IMR-90 (cell line): ENCODE measurements around the gene RTN4IP1. TPM values are rescaled to one million over a fixed set of nuclear protein-coding genes. Genes with fewer than 3 reads are reported as not detected.

ENCODE experiments used
- ATAC-seq: fragments of 200-7000 bp; cut with Tn5 transposase; 2 replicates; pipeline ENCODE4 v1.9.1; 2020; ENCODE audit warnings: low read depth, mild to moderate bottlenecking, moderate library complexity
- BruUV-seq: library from RNA; stranded (reverse); fragments of 400-500 nt; replicated peaks from 2 replicates; lab custom pipeline; 2021; lab: Mats Ljungman, UMichigan
- CTCF ChIA-PET: fragments of 300-600 bp; formaldehyde crosslinking; extraction: SDS; loops from one replicate; lab custom pipeline; 2021; ENCODE audit warnings: antibody characterized with exemption; lab: Yijun Ruan, JAX
- POLR2A ChIA-PET: fragments of 300-600 bp; sonication (Branson Sonifier 250); formaldehyde crosslinking; loops from one replicate; lab custom pipeline; 2022; ENCODE audit warnings: antibody characterized with exemption; ENCODE audit not compliant: unreplicated experiment; lab: Charles Lee
- DNase-seq: peaks from one replicate; pipeline ENCODE4 v3.0.0; 2013
- H2AFZ ChIP-seq: replicated peaks from 2 replicates; pipeline ENCODE3; 2013; ENCODE audit warnings: low read length, mild to moderate bottlenecking; ENCODE audit not compliant: poor library complexity
- H2AK5ac ChIP-seq: 2 replicates; pipeline ENCODE4 v1.6.1; 2013; ENCODE audit warnings: low read depth, low read length, inconsistent platforms
- H2AK9ac ChIP-seq: replicated peaks from 2 replicates; pipeline ENCODE3; 2013; ENCODE audit warnings: mild to moderate bottlenecking, low read depth, low read length, moderate library complexity; ENCODE audit not compliant: poor library complexity
- H2BK120ac ChIP-seq: 2 replicates; pipeline ENCODE4 v1.6.1; 2013; ENCODE audit warnings: low read depth, low read length, inconsistent platforms
- H2BK15ac ChIP-seq: 3 replicates; pipeline ENCODE4 v1.6.1; 2013; ENCODE audit warnings: low read depth, low read length, inconsistent platforms
- H2BK20ac ChIP-seq: 2 replicates; pipeline ENCODE4 v1.6.1; 2013; ENCODE audit warnings: low read depth, mild to moderate bottlenecking, inconsistent platforms, low read length, moderate library complexity
- H2BK5ac ChIP-seq: 2 replicates; pipeline ENCODE4 v1.6.1; 2013; ENCODE audit warnings: mild to moderate bottlenecking, low read depth, low read length, inconsistent platforms; ENCODE audit not compliant: poor library complexity, severe bottlenecking
- H3K14ac ChIP-seq: replicated peaks from 2 replicates; pipeline ENCODE4 v1.6.1; 2013; ENCODE audit warnings: low read depth, low read length, inconsistent platforms
- H3K18ac ChIP-seq: 2 replicates; pipeline ENCODE4 v1.6.1; 2013; ENCODE audit warnings: low read depth, low read length, control low read depth
- H3K23ac ChIP-seq: 2 replicates; pipeline ENCODE4 v1.6.1; 2013; ENCODE audit warnings: low read depth, low read length, inconsistent platforms
- H3K27ac ChIP-seq: 2 replicates; pipeline ENCODE4 v1.5.1; 2013; ENCODE audit warnings: mild to moderate bottlenecking, control low read depth, low read length; ENCODE audit not compliant: insufficient read depth
- H3K27me3 ChIP-seq: 2 replicates; pipeline ENCODE4 v1.6.1; 2013; ENCODE audit warnings: low read length; ENCODE audit not compliant: control insufficient read depth, insufficient read depth
- H3K36me3 ChIP-seq: 2 replicates; pipeline ENCODE4 v1.6.1; 2013; ENCODE audit warnings: low read length, mixed read lengths; ENCODE audit not compliant: control insufficient read depth, insufficient read depth
- H3K4ac ChIP-seq: 2 replicates; pipeline ENCODE4 v1.6.1; 2013; ENCODE audit warnings: low read depth, low read length, inconsistent platforms
- H3K4me1 ChIP-seq: 2 replicates; pipeline ENCODE4 v1.6.1; 2013; ENCODE audit warnings: low read length, mixed read lengths; ENCODE audit not compliant: control insufficient read depth, insufficient read depth
- H3K4me2 ChIP-seq: 2 replicates; pipeline ENCODE4 v1.6.1; 2013; ENCODE audit warnings: low read depth, mild to moderate bottlenecking, control low read depth, low read length, moderate library complexity
- H3K4me3 ChIP-seq: 2 replicates; pipeline ENCODE4 v1.5.1; 2013; ENCODE audit warnings: low read depth, mild to moderate bottlenecking, control low read depth, low read length, moderate library complexity; ENCODE audit not compliant: insufficient read depth
- H3K56ac ChIP-seq: 2 replicates; pipeline ENCODE4 v1.6.1; 2013; ENCODE audit warnings: low read length, inconsistent platforms; ENCODE audit not compliant: insufficient read depth; ENCODE audit errors: extremely low read depth
- H3K79me1 ChIP-seq, 2 experiments: 2 replicates each; pipeline ENCODE4 v1.6.1; 2013; ENCODE audit warnings: low read length in 2 of 2, inconsistent platforms in 1 of 2, low read depth in 1 of 2
- H3K9ac ChIP-seq: 2 replicates; pipeline ENCODE4 v1.6.1; 2013; ENCODE audit warnings: low read depth, low read length, control low read depth
- H3K9me1 ChIP-seq: 2 replicates; pipeline ENCODE4 v1.6.1; 2013; ENCODE audit warnings: low read length, inconsistent platforms; ENCODE audit not compliant: insufficient read depth
- H3K9me3 ChIP-seq: 2 replicates; pipeline ENCODE4 v1.6.1; 2013; ENCODE audit warnings: low read length; ENCODE audit not compliant: control insufficient read depth, insufficient read depth
- H4K20me1 ChIP-seq: 2 replicates; pipeline ENCODE4 v1.6.1; 2013; ENCODE audit warnings: low read length, inconsistent platforms; ENCODE audit not compliant: insufficient read depth
- H4K5ac ChIP-seq: 2 replicates; pipeline ENCODE4 v1.6.1; 2013; ENCODE audit warnings: mild to moderate bottlenecking, low read depth, low read length, control low read depth
- H4K8ac ChIP-seq, 2 experiments: 2 replicates each; pipeline ENCODE4 v1.6.1; 2013; ENCODE audit warnings: low read depth in 2 of 2, low read length in 2 of 2, control low read depth in 1 of 2, inconsistent platforms in 1 of 2
- H4K91ac ChIP-seq: 2 replicates; pipeline ENCODE4 v1.6.1; 2013; ENCODE audit warnings: low read depth, low read length, inconsistent platforms; ENCODE audit not compliant: insufficient read depth
- CTCF ChIP-seq: conservative IDR thresholded peaks from 2 replicates; pipeline ENCODE4 v1.5.1; 2012; ENCODE audit warnings: mild to moderate bottlenecking, low read depth, low read length, improper control_type of control experiment
- FOS ChIP-seq: fragments of 150-350 bp; IDR thresholded peaks from 2 replicates; pipeline ENCODE4 v1.6.1; 2016; ENCODE audit warnings: low read depth, low read length
- MAFK ChIP-seq: IDR thresholded peaks from 2 replicates; pipeline ENCODE4 v1.6.1; 2012; ENCODE audit warnings: low read depth, low read length, improper control_type of control experiment
- MAZ ChIP-seq: IDR thresholded peaks from 2 replicates; pipeline ENCODE4 v1.6.1; 2012; ENCODE audit warnings: low read depth, mild to moderate bottlenecking, low read length, improper control_type of control experiment, moderate library complexity, borderline replicate concordance
- MXI1 ChIP-seq: IDR thresholded peaks from 2 replicates; pipeline ENCODE4 v1.6.1; 2012; ENCODE audit warnings: low read depth, mild to moderate bottlenecking, low read length, moderate library complexity, borderline replicate concordance
- NFE2L2 ChIP-seq: fragments of 150-350 bp; IDR thresholded peaks from 2 replicates; pipeline ENCODE4 v1.6.1; 2016; ENCODE audit warnings: low read depth, mild to moderate bottlenecking, low read length
- RAD21 ChIP-seq: IDR thresholded peaks from 2 replicates; pipeline ENCODE4 v1.6.1; 2012; ENCODE audit warnings: low read length, improper control_type of control experiment
- RCOR1 ChIP-seq: IDR thresholded peaks from 2 replicates; pipeline ENCODE4 v1.6.1; 2012; ENCODE audit warnings: mild to moderate bottlenecking, low read length, improper control_type of control experiment; ENCODE audit not compliant: insufficient replicate concordance
- RFX5 ChIP-seq: IDR thresholded peaks from 2 replicates; pipeline ENCODE4 v1.8.0; 2012; ENCODE audit warnings: low read depth, mild to moderate bottlenecking, low read length, moderate library complexity
- SMC3 ChIP-seq: fragments of 150-350 bp; IDR thresholded peaks from 2 replicates; pipeline ENCODE4 v1.6.1; 2016; ENCODE audit warnings: low read depth, mild to moderate bottlenecking, antibody characterized with exemption, low read length, moderate library complexity
- WGBS, 2 experiments: methylation state at CpG; one replicate each; pipeline versions ENCODE4 v1.1.5 to v1.1.7; 2013; ENCODE audit warnings: missing lambda C conversion rate in 2 of 2; ENCODE audit not compliant: insufficient read length in 1 of 2; ENCODE audit errors: extremely low coverage in 2 of 2; 5-methylcytosine and 5-hydroxymethylcytosine counted together
- dilution Hi-C: fragments of 300-500 bp; cut with HindIII; formaldehyde crosslinking; loops from one replicate; pipeline ENCODE4 v1.14.3; 2018; ENCODE audit warnings: low sequenced_read_pairs; ENCODE audit not compliant: unreplicated experiment
- in situ Hi-C: fragments of 300-500 bp; cut with MboI; formaldehyde crosslinking; loops from 3 replicates; pipeline ENCODE4 v1.14.3; 2019; ENCODE audit warnings: low sequenced_read_pairs, inconsistent platforms, mixed read lengths
- intact Hi-C: fragments of 100-400 bp; cut with micrococcal nuclease; formaldehyde crosslinking; loops from 2 replicates; pipeline ENCODE4 v1.10.0; 2022
- polyA plus RNA-seq, 3 experiments: library from polyadenylated mRNA; depleted of rRNA; stranded (reverse); fragments of >200 nt; gene quantifications; 2 replicates each; pipeline ENCODE4 v1.2.3, GENCODE V29; 2012; ENCODE audit warnings: low replicate concordance in 1 of 3
- total RNA-seq: library from RNA; depleted of rRNA; stranded (reverse); fragments of >200 nt; gene quantifications from 2 replicates; pipeline ENCODE4 v1.2.3, GENCODE V29; 2012

RTN4IP1 gene
- total and polyA plus RNA-seq, 2 of the 4 experiments (the other 2 are of a cell fraction), result 5.7 to 9.9 TPM

- Histone ChIP-seq H4K91ac (no peak overlapping the region), H2BK15ac (no peak overlapping the region), H3K79me1 (peaks cover 13 to 25% of the 10 kb centered on the region in 2 experiments; a peak in 3 of 4 replicates), H3K9me1 (peaks cover 3% of the 10 kb centered on the region; the same call in 1 of the 2 replicates), H2AK9ac (no peak overlapping the region), H3K18ac (no peak overlapping the region), H3K36me3 (peaks cover 3% of the 10 kb centered on the region; the same call in 1 of the 2 replicates), H3K14ac (no peak overlapping the region), H3K9ac (no peak overlapping the region), H2BK120ac (no peak overlapping the region), H3K23ac (no peak overlapping the region), H3K4me3 (no peak overlapping the region), H2AK5ac (no peak overlapping the region), H4K8ac (no peak overlapping the region), H3K9me3 (no peaks in the 10 kb centered on the region), H3K4me2 (no peak overlapping the region), H3K27ac (no peak overlapping the region), H4K5ac (no peak overlapping the region), H3K4ac (no peak overlapping the region), H2BK5ac (no peak overlapping the region), H2BK20ac (no peak overlapping the region), H4K20me1 (peaks cover 6% of the 10 kb centered on the region), H3K4me1 (peaks cover 3% of the 10 kb centered on the region; the same call in 1 of the 2 replicates), H3K27me3 (no peaks in the 10 kb centered on the region), H3K56ac (no peak overlapping the region), H2AFZ (no peak overlapping the region)
- dilution Hi-C loops (no loop called here), in situ Hi-C loops (no loop called here), intact Hi-C loops (no loop called here)
- DNase-seq (no peak), ATAC-seq (no peak)
- ChIA-PET CTCF (interaction anchor here (0.7 to 1.4 kb wide), 2 partner anchors 11 to 1744 kb away, joined by 3 read pairs; no protein-coding TSS in a partner anchor), POLR2A (interaction anchor here (0.6 kb wide), 1 partner anchor 619 kb away, joined by 5 read pairs; no protein-coding TSS in a partner anchor)
- no CpG with 5 or more reads among the region's 6 CpGs for WGBS, 2 experiments
- no peak for TF ChIP-seq CTCF
- TF ChIP-seq MXI1, result no peak
- no peak for TF ChIP-seq FOS
- TF ChIP-seq SMC3, result no peak
- TF ChIP-seq MAZ, result no peak
- no peak for TF ChIP-seq RAD21
- TF ChIP-seq MAFK, result no peak
- no peak for TF ChIP-seq NFE2L2
- TF ChIP-seq RCOR1, result no peak
- TF ChIP-seq RFX5, result no peak
- no TSS peak for BruUV-seq
Measured at GRCh38 chr6:106637717-106638341, 8.5 kb upstream of the RTN4IP1 start.
